GM12878 (cell line): ENCODE data around the gene SH2B3. TPM values are rescaled to one million over a fixed set of nuclear protein-coding genes. Genes with fewer than 3 reads are reported as not detected.

Experiments used
- ATAC-seq: fragments of 200-7000 bp; cut with Tn5 transposase; 3 replicates; pipeline ENCODE4 v1.9.1; 2020; ENCODE audit warnings: mild to moderate bottlenecking, moderate library complexity
- BruUV-seq: library from RNA; stranded (reverse); fragments of 400-500 nt; replicated peaks from 2 replicates; lab custom pipeline; 2021; lab: Mats Ljungman, UMichigan
- CTCF ChIA-PET: fragments of 300-600 bp; sonication (Branson Sonifier 250); formaldehyde crosslinking; extraction: SDS; loops from one replicate; lab custom pipeline; 2021; ENCODE audit warnings: inconsistent platforms; lab: Yijun Ruan, JAX
- POLR2A ChIA-PET: fragments of 350-600 bp; formaldehyde crosslinking; extraction: SDS; loops from one replicate; lab custom pipeline; 2021; ENCODE audit warnings: inconsistent platforms; lab: Charles Lee
- RAD21 ChIA-PET: fragments of 300-600 bp; sonication (Branson Sonifier 250); formaldehyde crosslinking; loops from one replicate; lab custom pipeline; 2023; ENCODE audit warnings: antibody characterized with exemption; ENCODE audit not compliant: unreplicated experiment; lab: Charles Lee
- SMC1A ChIA-PET: fragments of 300-600 bp; sonication (Branson Sonifier 250); formaldehyde crosslinking; loops from one replicate; lab custom pipeline; 2023; ENCODE audit not compliant: unreplicated experiment, uncharacterized antibody; lab: Charles Lee
- DNase-seq: peaks from one replicate; pipeline ENCODE4 v3.0.0-alpha.2; 2011; ENCODE audit warnings: low read depth, low spot score
- FAIRE-seq: peaks from 3 replicates; lab custom pipeline; 2011; peaks lifted over from hg19 to GRCh38; lab: Jason Lieb, UNC
- H2AFZ ChIP-seq: 2 replicates; pipeline ENCODE4 v1.6.0; 2011; ENCODE audit warnings: low read depth, low read length, control low read depth; ENCODE audit not compliant: control insufficient read depth
- H3K27ac ChIP-seq: 2 replicates; pipeline ENCODE4 v1.5.1; 2011; ENCODE audit warnings: control low read depth; ENCODE audit not compliant: control insufficient read depth, insufficient read depth
- H3K27me3 ChIP-seq, 2 experiments: replicated peaks in 1 of 2; 2 replicates each; pipeline versions ENCODE4 v1.6.0 to v1.6.1; 2011; ENCODE audit warnings: low read length in 1 of 2; ENCODE audit not compliant: control insufficient read depth in 2 of 2, insufficient read depth in 2 of 2
- H3K36me3 ChIP-seq, 2 experiments: 2 replicates each; pipeline ENCODE4 v1.5.1; 2011; ENCODE audit warnings: low read length in 1 of 2; ENCODE audit not compliant: control insufficient read depth in 2 of 2, insufficient read depth in 2 of 2
- H3K4me1 ChIP-seq: 2 replicates; pipeline ENCODE4 v1.6.1; 2011; ENCODE audit warnings: mild to moderate bottlenecking, low read length, moderate library complexity, mixed read lengths; ENCODE audit not compliant: control insufficient read depth, insufficient read depth
- H3K4me2 ChIP-seq: 2 replicates; pipeline ENCODE4 v1.6.0; 2011; ENCODE audit warnings: control low read depth; ENCODE audit not compliant: control insufficient read depth, insufficient read depth
- H3K4me3 ChIP-seq: fragments of 200-600 bp; sonication (generic); 2 replicates; pipeline ENCODE4 v1.5.1; 2016
- H3K79me2 ChIP-seq: 2 replicates; pipeline ENCODE4 v1.6.0; 2011; ENCODE audit warnings: low read length; ENCODE audit not compliant: control insufficient read depth, insufficient read depth
- H3K9ac ChIP-seq: 2 replicates; pipeline ENCODE4 v1.8.0; 2011; ENCODE audit warnings: low read length, control low read depth, mixed read lengths; ENCODE audit not compliant: control insufficient read depth, insufficient read depth
- H3K9me3 ChIP-seq: replicated peaks from 3 replicates; pipeline ENCODE4 v1.5.1; 2011; ENCODE audit warnings: mild to moderate bottlenecking, low read length; ENCODE audit not compliant: control insufficient read depth, insufficient read depth
- H4K20me1 ChIP-seq: 2 replicates; pipeline ENCODE4 v1.6.0; 2011; ENCODE audit not compliant: control insufficient read depth, insufficient read depth
- BHLHE40 ChIP-seq, 2 experiments: fragments of 450-650 bp in 1 of 2; IDR thresholded peaks; 2 replicates each; pipeline ENCODE4 v1.6.1; 2011 to 2017; ENCODE audit warnings: low read depth in 2 of 2, borderline replicate concordance in 1 of 2, improper control_type of control experiment in 1 of 2, low read length in 1 of 2, mild to moderate bottlenecking in 1 of 2
- CBFB ChIP-seq: IDR thresholded peaks from 2 replicates; pipeline ENCODE4 v1.6.1; 2016; ENCODE audit warnings: antibody characterized with exemption, low read depth
- GATAD2B ChIP-seq: fragments of 450-650 bp; conservative IDR thresholded peaks from 2 replicates; pipeline ENCODE4 v1.6.1; 2017; ENCODE audit warnings: low read depth, mild to moderate bottlenecking, moderate library complexity
- IKZF2 ChIP-seq, 2 experiments: fragments of 450-650 bp; IDR thresholded peaks; 2 replicates each; pipeline ENCODE4 v1.6.1; 2017; ENCODE audit warnings: mild to moderate bottlenecking in 2 of 2, moderate library complexity in 2 of 2
- JUNB ChIP-seq: IDR thresholded peaks from 2 replicates; pipeline ENCODE4 v1.6.1; 2016; ENCODE audit warnings: antibody characterized with exemption, mild to moderate bottlenecking
- MEF2B ChIP-seq: fragments of 450-650 bp; IDR thresholded peaks from 2 replicates; pipeline ENCODE4 v1.6.1; 2018; ENCODE audit warnings: mild to moderate bottlenecking, moderate library complexity; ENCODE audit not compliant: partially characterized antibody, poor library complexity, severe bottlenecking
- MTA3 ChIP-seq: IDR thresholded peaks from 2 replicates; pipeline ENCODE4 v1.6.1; 2012; ENCODE audit warnings: low read length, inconsistent platforms, borderline replicate concordance
- NFYB ChIP-seq: IDR thresholded peaks from 2 replicates; pipeline ENCODE4 v1.6.1; 2011; ENCODE audit warnings: low read depth, mild to moderate bottlenecking, low read length, improper control_type of control experiment, moderate library complexity; ENCODE audit not compliant: insufficient read depth
- NR2F1 ChIP-seq: fragments of 450-650 bp; conservative IDR thresholded peaks from 2 replicates; pipeline ENCODE4 v1.6.1; 2017; ENCODE audit warnings: mild to moderate bottlenecking
- POLR2A ChIP-seq: IDR thresholded peaks from 2 replicates; pipeline ENCODE4 v1.6.1; 2011; ENCODE audit warnings: low read depth, mild to moderate bottlenecking, low read length
- POLR2AphosphoS5 ChIP-seq: IDR thresholded peaks from 2 replicates; pipeline ENCODE4 v1.6.1; 2011; ENCODE audit warnings: mild to moderate bottlenecking, low read length, inconsistent platforms
- PRDM15 ChIP-seq: fragments of 450-650 bp; formaldehyde crosslinking; IDR thresholded peaks from 2 replicates; pipeline ENCODE4 v1.4.0; 2020; ENCODE audit warnings: mild to moderate bottlenecking, moderate library complexity
- SMARCA5 ChIP-seq: fragments of 450-650 bp; IDR thresholded peaks from 2 replicates; pipeline ENCODE4 v1.6.1; 2017; ENCODE audit warnings: mild to moderate bottlenecking
- WGBS: methylation state at CpG from one replicate; pipeline ENCODE4 v1.1.6; 2016; ENCODE audit warnings: low lambda C conversion rate; ENCODE audit not compliant: insufficient replicate concordance, insufficient coverage; ENCODE audit errors: missing lambda C conversion rate; 5-methylcytosine and 5-hydroxymethylcytosine counted together
- in situ Hi-C: fragments of 300-500 bp; cut with MboI; formaldehyde crosslinking; loops from 9 replicates; pipeline ENCODE4 v1.14.3; 2018; ENCODE audit warnings: mixed read lengths
- intact Hi-C: fragments of 100-400 bp; cut with micrococcal nuclease; formaldehyde crosslinking; loops from one replicate; pipeline ENCODE4 v1.14.2; 2022; ENCODE audit not compliant: unreplicated experiment
- polyA plus RNA-seq, 11 experiments: library from polyadenylated mRNA; depleted of rRNA in 4 of 11; unstranded in 6 of 11; stranded (reverse) in 5 of 11; fragments of >200 nt; fragmentation: Nextera tagmentation in 4 of 11; fragmentation: Illumina TruSeq in 1 of 11; extraction: Ambion mirVana in 4 of 11; extraction: Trizol in 1 of 11; gene quantifications; 1 replicate in 1 of 11; 2 replicates in 10 of 11; pipeline versions ENCODE4 v1.2.1 to v1.2.3, GENCODE V29; 2011 to 2016; ENCODE audit warnings: inconsistent platforms in 2 of 11, missing spikeins in 2 of 11, low read depth in 1 of 11
- total RNA-seq, 4 experiments: library from RNA; depleted of rRNA in 3 of 4; stranded (reverse); fragments of >200 nt in 3 of 4; fragmentation: Illumina TruSeq in 1 of 4; extraction: Trizol in 1 of 4; gene quantifications; 2 replicates each; pipeline versions ENCODE4 v1.2.1 to v1.2.3, GENCODE V29; 2013 to 2021
- TF ChIP-seq, protein P1 (sequence below): fragments of 450-650 bp; conservative IDR thresholded peaks from 2 replicates; pipeline ENCODE4 v1.6.1; 2017; ENCODE audit warnings: mild to moderate bottlenecking, moderate library complexity

SH2B3 gene
- total and polyA plus RNA-seq, 10 of the 15 experiments (the other 5 are each of a cell fraction or from before 2014, with no cell fraction given), result 5.8 to 46.4 (median 23.3) TPM

DNA sequence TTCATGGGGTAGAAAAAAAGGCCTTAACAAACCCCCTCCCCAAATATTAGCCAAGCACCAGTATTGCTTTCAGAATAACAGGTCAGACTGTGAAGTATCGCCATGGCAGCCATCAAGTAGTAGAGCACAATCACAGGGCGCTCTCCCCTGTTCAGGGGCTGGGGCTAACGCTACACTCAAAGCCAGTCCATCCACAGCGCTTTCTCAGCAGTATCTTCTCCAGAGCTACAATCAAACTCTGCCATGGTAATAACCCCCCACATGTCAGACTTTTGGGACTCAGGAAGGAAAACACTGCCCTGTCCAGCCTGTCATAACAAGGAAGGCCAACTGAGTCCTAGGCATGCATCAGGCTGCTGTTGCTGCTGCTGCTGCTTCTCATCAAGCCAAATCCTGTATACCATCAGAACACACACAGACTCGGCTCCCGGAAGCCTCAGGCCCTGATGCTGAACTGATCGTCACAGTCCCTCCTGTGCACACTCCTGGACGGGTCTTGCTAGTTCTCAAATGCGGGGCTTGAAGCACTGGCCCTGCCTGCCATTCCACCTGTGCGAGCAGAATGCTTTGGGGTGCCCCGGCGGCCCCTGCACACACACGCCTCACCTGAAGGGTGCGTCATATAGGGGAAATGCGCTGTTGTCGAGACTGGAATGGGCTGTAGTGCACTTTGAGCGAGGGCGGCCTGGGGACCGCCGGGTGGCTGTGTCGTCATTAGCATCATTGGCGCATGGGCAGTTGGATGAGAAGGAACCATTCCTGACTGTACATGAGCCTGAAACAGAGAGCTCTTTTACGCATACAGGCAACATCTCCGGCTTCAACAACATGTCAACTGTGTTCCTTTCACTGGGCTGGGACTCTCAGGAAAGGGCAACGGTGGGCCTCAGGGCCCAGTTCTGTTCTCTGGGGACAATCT is 47.6 kb downstream of the SH2B3 start:
- H3K27me3 ChIP-seq, result no peaks in the 10 kb centered on the region
- SMC1A ChIA-PET, result interaction anchor here (3.2 to 16.8 kb wide), 2 partner anchors 50 to 77 kb away, joined by 22 to 605 read pairs; partner anchors contain the start of gene SH2B3
- H2AFZ ChIP-seq, result no peak overlapping the region
- no TSS peak for BruUV-seq
- H3K4me2 ChIP-seq, result no peak overlapping the region
- in situ Hi-C loops, result no loop called here
- H3K9me3 ChIP-seq, result no peaks in the 10 kb centered on the region
- CTCF ChIA-PET, result interaction anchor here (1.2 to 27.3 kb wide), 5 partner anchors 11 to 84 kb away, joined by 3 to 1117 read pairs (median 23); partner anchors contain the start of genes PHETA1 and SH2B3
- peaks cover 27% of the 10 kb centered on the region for H3K4me1 ChIP-seq
- FAIRE-seq, result no peak
- POLR2A ChIA-PET, result interaction anchor here (3.0 kb wide), 1 partner anchor 49 kb away, joined by 27 read pairs; no protein-coding TSS in a partner anchor
- no peak overlapping the region for H3K4me3 ChIP-seq
- peaks cover 19 to 32% of the 10 kb centered on the region in 2 experiments for H3K36me3 ChIP-seq
- no peak overlapping the region for H3K9ac ChIP-seq
- ATAC-seq, result no peak
- no peak overlapping the region for H3K27ac ChIP-seq
- WGBS, result 94% methylated on average over 25 of the region's 25 CpGs
- no peaks in the 10 kb centered on the region; the same call in 1 of the 2 replicates for H4K20me1 ChIP-seq
- intact Hi-C loops, result no loop called here
- TF ChIP-seq IKZF2 (IDR thresholded peaks at IDR 0.05) (no peak), POLR2AphosphoS5 (peak; percentile 42; the same call in 1 of the 2 replicates), GATAD2B (no peak), POLR2A (peak; percentile 55), MEF2B (no peak), PRDM15 (CRISPR knock-in tag) (no peak), NR2F1 (no peak), JUNB (no peak), SMARCA5 (no peak), MTA3 (peak; percentile 49), NFYB (no peak), BHLHE40 (IDR thresholded peaks at IDR 0.05; ENCODE audit: borderline replicate concordance in 1 of 2, low read depth in 2 of 2, low read length in 1 of 2) (no peak), CBFB (no peak)
- TF ChIP-seq, protein P1, sequence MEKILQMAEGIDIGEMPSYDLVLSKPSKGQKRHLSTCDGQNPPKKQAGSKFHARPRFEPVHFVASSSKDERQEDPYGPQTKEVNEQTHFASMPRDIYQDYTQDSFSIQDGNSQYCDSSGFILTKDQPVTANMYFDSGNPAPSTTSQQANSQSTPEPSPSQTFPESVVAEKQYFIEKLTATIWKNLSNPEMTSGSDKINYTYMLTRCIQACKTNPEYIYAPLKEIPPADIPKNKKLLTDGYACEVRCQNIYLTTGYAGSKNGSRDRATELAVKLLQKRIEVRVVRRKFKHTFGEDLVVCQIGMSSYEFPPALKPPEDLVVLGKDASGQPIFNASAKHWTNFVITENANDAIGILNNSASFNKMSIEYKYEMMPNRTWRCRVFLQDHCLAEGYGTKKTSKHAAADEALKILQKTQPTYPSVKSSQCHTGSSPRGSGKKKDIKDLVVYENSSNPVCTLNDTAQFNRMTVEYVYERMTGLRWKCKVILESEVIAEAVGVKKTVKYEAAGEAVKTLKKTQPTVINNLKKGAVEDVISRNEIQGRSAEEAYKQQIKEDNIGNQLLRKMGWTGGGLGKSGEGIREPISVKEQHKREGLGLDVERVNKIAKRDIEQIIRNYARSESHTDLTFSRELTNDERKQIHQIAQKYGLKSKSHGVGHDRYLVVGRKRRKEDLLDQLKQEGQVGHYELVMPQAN, result no peak
- no peak for DNase-seq
- no peaks in the 10 kb centered on the region for H3K79me2 ChIP-seq
- RAD21 ChIA-PET, result interaction anchor here (22.6 kb wide), 1 partner anchor 49 kb away, joined by 804 read pairs; the partner anchor contains the start of gene SH2B3
